K562 (cell line): ENCODE measurements around the gene CHD2. TPM values are rescaled to one million over a fixed set of nuclear protein-coding genes. Genes with fewer than 3 reads are reported as not detected.
A peak's percentile ranks its signal among the peaks of the same experiment; 100 is the strongest.

Experiments
- ATAC-seq: fragments of 200-7000 bp; cut with Tn5 transposase; 3 replicates; pipeline ENCODE4 v1.9.1; 2020; ENCODE audit warnings: moderate library complexity
- BruUV-seq: library from RNA; stranded (reverse); fragments of 400-500 nt; replicated peaks from 2 replicates; lab custom pipeline; 2021; lab: Mats Ljungman, UMichigan
- CTCF ChIA-PET: fragments of 300-600 bp; formaldehyde crosslinking; extraction: SDS; loops from one replicate; lab custom pipeline; 2021; ENCODE audit warnings: low intra/inter-chr PET ratio; lab: Yijun Ruan, JAX
- POLR2A ChIA-PET: fragments of 300-600, 350-650 bp; sonication (Branson Sonifier 250); formaldehyde crosslinking; extraction: SDS; loops from one replicate; lab custom pipeline; 2021; ENCODE audit warnings: antibody characterized with exemption, inconsistent platforms; lab: Yijun Ruan, JAX
- DNase-seq, 4 experiments: peaks; one replicate each; pipeline versions ENCODE4 v3.0.0 to v3.0.0-alpha.2; 2011 to 2018; ENCODE audit warnings: low spot score in 3 of 4, mixed read lengths in 3 of 4; ENCODE audit errors: extremely low read depth in 1 of 4
- FAIRE-seq: peaks from 2 replicates; lab custom pipeline; 2011; peaks lifted over from hg19 to GRCh38; lab: Jason Lieb, UNC
- H2AFZ ChIP-seq: 2 replicates; pipeline ENCODE4 v1.6.0; 2011; ENCODE audit warnings: low read depth, low read length, control low read depth, inconsistent platforms
- H3K27ac ChIP-seq: fragments of 200-600 bp; 3 replicates; pipeline ENCODE4 v1.8.0; 2011; ENCODE audit warnings: low read depth, mild to moderate bottlenecking, control low read depth, inconsistent platforms, low read length, moderate library complexity, mixed read lengths; ENCODE audit errors: extremely low read depth
- H3K27me3 ChIP-seq, 2 experiments: fragments of 300-600 bp in 1 of 2; 2 replicates in 1 of 2; 3 replicates in 1 of 2; pipeline versions ENCODE4 v1.6.0 to v1.8.0; 2011; ENCODE audit warnings: inconsistent platforms in 2 of 2, low read length in 2 of 2, mild to moderate bottlenecking in 1 of 2, mixed read lengths in 1 of 2, moderate library complexity in 1 of 2; ENCODE audit not compliant: control insufficient read depth in 2 of 2, insufficient read depth in 2 of 2
- H3K36me3 ChIP-seq: fragments of 300-600 bp; 3 replicates; pipeline ENCODE4 v1.8.0; 2011; ENCODE audit warnings: mild to moderate bottlenecking, low read length, inconsistent platforms; ENCODE audit not compliant: control insufficient read depth, insufficient read depth
- H3K4me1 ChIP-seq, 2 experiments: fragments of 200-600 bp in 1 of 2; replicated peaks in 1 of 2; 2 replicates in 1 of 2; 3 replicates in 1 of 2; pipeline versions ENCODE4 v1.5.1 to v1.8.0; 2011; ENCODE audit warnings: inconsistent platforms in 2 of 2, low read length in 2 of 2, mild to moderate bottlenecking in 1 of 2, mixed read lengths in 1 of 2, moderate library complexity in 1 of 2; ENCODE audit not compliant: control insufficient read depth in 2 of 2, insufficient read depth in 2 of 2
- H3K4me2 ChIP-seq: 2 replicates; pipeline ENCODE4 v1.6.1; 2011; ENCODE audit warnings: low read length, control low read depth, inconsistent platforms, mixed read lengths; ENCODE audit not compliant: insufficient read depth
- H3K4me3 ChIP-seq: fragments of 200-600 bp; sonication (generic), shearing (Covaris generic); 2 replicates; pipeline ENCODE4 v1.5.1; 2016; ENCODE audit warnings: control low read depth, inconsistent platforms
- H3K79me2 ChIP-seq: fragments of 200-600 bp; 3 replicates; pipeline ENCODE4 v1.8.0; 2011; ENCODE audit warnings: low read length, inconsistent platforms; ENCODE audit not compliant: control insufficient read depth, insufficient read depth
- H3K9ac ChIP-seq, 2 experiments: 2 replicates each; pipeline versions ENCODE4 v1.6.0 to v1.6.1; 2011; ENCODE audit warnings: low read depth in 2 of 2, low read length in 2 of 2, control low read depth in 1 of 2, inconsistent platforms in 1 of 2, mild to moderate bottlenecking in 1 of 2, mixed read lengths in 1 of 2; ENCODE audit not compliant: insufficient read depth in 1 of 2
- H3K9me1 ChIP-seq: one replicate; pipeline ENCODE4 v1.6.0; 2011; ENCODE audit warnings: inconsistent platforms, mild to moderate bottlenecking, low read length, moderate library complexity; ENCODE audit not compliant: control insufficient read depth, insufficient read depth
- H3K9me3 ChIP-seq: replicated peaks from 2 replicates; pipeline ENCODE4 v1.5.1; 2011; ENCODE audit warnings: low read depth, low read length, inconsistent platforms; ENCODE audit not compliant: control insufficient read depth, insufficient read depth
- H4K20me1 ChIP-seq: replicated peaks from 2 replicates; pipeline ENCODE4 v1.6.1; 2011; ENCODE audit warnings: low read length, inconsistent platforms, mixed read lengths; ENCODE audit not compliant: control insufficient read depth, insufficient read depth
- HEY1 ChIP-seq: fragments of 250-450 bp; sonication (Bioruptor Pico); IDR thresholded peaks from 2 replicates; pipeline ENCODE4 v1.5.0; 2020; ENCODE audit warnings: mild to moderate bottlenecking, moderate library complexity, borderline replicate concordance
- PML ChIP-seq: IDR thresholded peaks from 2 replicates; pipeline ENCODE4 v1.6.1; 2012; ENCODE audit warnings: low read length, inconsistent platforms
- POLR2A ChIP-seq: fragments of 450-650 bp; conservative IDR thresholded peaks from 2 replicates; pipeline ENCODE4 v1.6.1; 2016
- WGBS: fragments of 100-300 bp; shearing (Covaris generic); methylation state at CpG from one replicate; pipeline ENCODE4 v1.1.6; 2016; ENCODE audit warnings: low coverage, mixed read lengths; ENCODE audit not compliant: insufficient coverage; ENCODE audit errors: missing lambda C conversion rate; 5-methylcytosine and 5-hydroxymethylcytosine counted together
- in situ Hi-C: fragments of 300-500 bp; cut with MboI; formaldehyde crosslinking; loops from 4 replicates; pipeline ENCODE4 v1.15.0; 2018; ENCODE audit warnings: inconsistent platforms, mixed read lengths
- intact Hi-C: fragments of 100-400 bp; cut with micrococcal nuclease; formaldehyde crosslinking; loops from 2 replicates; pipeline ENCODE4 v1.14.2; 2022
- polyA plus RNA-seq, 8 experiments: library from polyadenylated mRNA; depleted of rRNA in 4 of 8; stranded (reverse) in 5 of 8; unstranded in 3 of 8; fragments of >200 nt; fragmentation: Nextera tagmentation in 2 of 8; fragmentation: Illumina TruSeq in 1 of 8; extraction: Ambion mirVana in 2 of 8; extraction: Trizol in 1 of 8; gene quantifications; 2 replicates each; pipeline versions ENCODE4 v1.2.1 to v1.2.3, GENCODE V29; 2011 to 2014; ENCODE audit warnings: inconsistent platforms in 1 of 8, missing spikeins in 1 of 8
- total RNA-seq, 7 experiments: library from RNA; depleted of rRNA in 6 of 7; stranded (reverse); fragments of >200 nt in 6 of 7; fragmentation: Illumina TruSeq in 2 of 7; extraction: Trizol in 2 of 7; gene quantifications; 2 replicates each; pipeline versions ENCODE4 v1.2.1 to v1.2.3, GENCODE V29; 2011 to 2021; ENCODE audit warnings: low replicate concordance in 1 of 7
- TF ChIP-seq, protein P1 (sequence below): sonication (generic); IDR thresholded peaks from 2 replicates; pipeline ENCODE4 v1.6.1; 2016

The CHD2 gene
- total and polyA plus RNA-seq, 9 of the 15 experiments (the other 6 are each of a cell fraction or from before 2014, with no cell fraction given) = 38.9 to 70.8 (median 56.2) TPM

DNA sequence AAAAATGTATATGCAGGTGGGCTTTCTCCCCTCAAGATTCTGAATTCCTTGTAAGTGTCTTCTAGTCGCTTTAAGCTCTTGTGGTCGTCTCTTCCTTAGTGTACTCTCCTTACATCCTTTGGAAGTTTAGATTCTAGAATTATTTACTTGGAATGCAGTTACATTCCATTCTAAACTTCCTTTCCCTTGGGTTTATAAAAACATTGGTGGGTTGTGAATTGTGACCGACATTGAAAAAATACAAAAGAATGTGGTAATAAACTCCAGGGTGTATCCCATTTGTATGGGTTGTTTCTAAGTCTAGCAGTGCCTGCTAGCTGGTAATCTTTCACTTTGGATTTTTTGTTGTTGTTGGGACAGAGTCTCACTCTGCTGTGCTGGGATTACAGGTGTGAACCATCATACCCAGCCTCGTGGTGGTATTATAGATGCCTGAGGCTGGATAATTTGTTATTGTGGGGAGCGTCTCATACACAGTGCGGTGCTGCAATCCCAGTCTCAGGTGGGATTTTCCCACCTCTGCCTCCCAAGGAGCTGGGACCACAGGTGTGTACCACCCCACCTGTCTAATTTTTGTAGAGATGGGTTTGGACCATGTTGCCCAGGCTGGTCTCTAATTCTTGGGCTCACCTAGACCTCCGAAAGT lies 9.1 kb downstream of the CHD2 start:
- intact Hi-C loops = no loop called here
- CTCF ChIA-PET = no interaction called here
- H4K20me1 ChIP-seq = 0 out of 2 replicates have a peak, but pooled peaks cover 4% of the 10 kb centered on the region
- TF ChIP-seq PML (0 out of 2 replicates have a peak, but pooled peaks have one; percentile 8), POLR2A (0 out of 2 replicates have a peak, but pooled peaks have one; percentile 36), HEY1 (CRISPR knock-in tag) (no peak)
- TF ChIP-seq, protein P1, sequence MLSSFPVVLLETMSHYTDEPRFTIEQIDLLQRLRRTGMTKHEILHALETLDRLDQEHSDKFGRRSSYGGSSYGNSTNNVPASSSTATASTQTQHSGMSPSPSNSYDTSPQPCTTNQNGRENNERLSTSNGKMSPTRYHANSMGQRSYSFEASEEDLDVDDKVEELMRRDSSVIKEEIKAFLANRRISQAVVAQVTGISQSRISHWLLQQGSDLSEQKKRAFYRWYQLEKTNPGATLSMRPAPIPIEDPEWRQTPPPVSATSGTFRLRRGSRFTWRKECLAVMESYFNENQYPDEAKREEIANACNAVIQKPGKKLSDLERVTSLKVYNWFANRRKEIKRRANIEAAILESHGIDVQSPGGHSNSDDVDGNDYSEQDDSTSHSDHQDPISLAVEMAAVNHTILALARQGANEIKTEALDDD = 0 out of 2 replicates have a peak, but pooled peaks have one; percentile 8
- in situ Hi-C loops = no loop called here
- no peak overlapping the region for H3K27ac ChIP-seq
- BruUV-seq = no TSS peak
- H3K36me3 ChIP-seq = peaks cover 58% of the 10 kb centered on the region
- POLR2A ChIA-PET = interaction anchor here (0.9 to 8.1 kb wide), 11 partner anchors 7 to 111 kb away, joined by 3 to 109 read pairs (median 7); no protein-coding TSS in a partner anchor
- no peak for FAIRE-seq
- no peak for DNase-seq
- no peaks in the 10 kb centered on the region for H3K9me3 ChIP-seq
- H3K4me2 ChIP-seq = no peak overlapping the region
- peaks cover 99% of the 10 kb centered on the region for H3K79me2 ChIP-seq
- no peaks in the 10 kb centered on the region for H3K27me3 ChIP-seq
- 82% methylated on average over 7 of the region's 7 CpGs for WGBS
- H3K9me1 ChIP-seq = no peaks in the 10 kb centered on the region
- H3K9ac ChIP-seq = no peak overlapping the region
- ATAC-seq = no peak
- peaks cover 3 to 36% of the 10 kb centered on the region in 2 experiments; a peak in 3 of 5 replicates for H3K4me1 ChIP-seq
- H3K4me3 ChIP-seq = no peak overlapping the region
- no peak overlapping the region for H2AFZ ChIP-seq
